Epithelial cell of esophagus (primary cell): ENCODE measurements around the gene GPC6.
"Not testable (repeated sequence)": the region's sequence is repeated elsewhere in the genome, so short reads cannot be mapped to it uniquely, and the experiment has no call there.

Source experiments
- DNase-seq: peaks from one replicate; pipeline ENCODE4 v3.0.0; 2010; ENCODE audit warnings: low read depth
- H3K4me3 ChIP-seq: 2 replicates; pipeline ENCODE4 v1.5.1; 2011; ENCODE audit warnings: mild to moderate bottlenecking, low read length, control low read depth
- CTCF ChIP-seq: IDR thresholded peaks from 2 replicates; pipeline ENCODE4 v1.5.1; 2011; ENCODE audit warnings: low read depth, mild to moderate bottlenecking, low read length, control low read depth, inconsistent platforms; ENCODE audit not compliant: insufficient read depth; ENCODE audit errors: missing control alignments

Gene GPC6

GRCh38 chr13:93200626-93201025, 26.0 kb upstream of the GPC6 start:
- no peak for DNase-seq
- no peak overlapping the region for H3K4me3 ChIP-seq
- TF ChIP-seq CTCF, result no peak

GRCh38 chr13:93201992-93202558, 24.5 kb upstream of the GPC6 start:
- TF ChIP-seq CTCF, result no peak
- no peak overlapping the region for H3K4me3 ChIP-seq
- no peak for DNase-seq

- not testable (repeated sequence) for DNase-seq, H3K4me3 ChIP-seq
Observed at GRCh38 chr13:93206778-93207392, 19.7 kb upstream of the GPC6 start.

GRCh38 chr13:93216122-93216521, 10.5 kb upstream of the GPC6 start:
- no peak for TF ChIP-seq CTCF
- H3K4me3 ChIP-seq, result no peak overlapping the region
- DNase-seq, result no peak

- TF ChIP-seq CTCF, result no peak
- no peak overlapping the region for H3K4me3 ChIP-seq
- peak; percentile 84 for DNase-seq
Observed at GRCh38 chr13:93217721-93218261, 8.8 kb upstream of the GPC6 start.

GRCh38 chr13:93218583-93218982, 8.0 kb upstream of the GPC6 start:
- DNase-seq, result no peak
- no peak for TF ChIP-seq CTCF
- H3K4me3 ChIP-seq, result no peak overlapping the region

- TF ChIP-seq CTCF, result no peak
- no peak for DNase-seq
- no peak overlapping the region for H3K4me3 ChIP-seq
Observed at GRCh38 chr13:93220073-93220472, 6.5 kb upstream of the GPC6 start.
